OCI-LY1 (cell line): ENCODE results near the gene RERE.

ENCODE experiments used
- H2AFZ ChIP-seq: fragments of 200-600 bp; sonication (generic), shearing (Covaris generic); 2 replicates; pipeline ENCODE4 v1.6.0; 2014; ENCODE audit warnings: antibody characterized with exemption, mild to moderate bottlenecking, low read length
- H3F3A ChIP-seq: fragments of 200-600 bp; sonication (generic), shearing (Covaris generic); 2 replicates; pipeline ENCODE4 v1.6.0; 2014; ENCODE audit warnings: mild to moderate bottlenecking, antibody characterized with exemption, low read length, moderate library complexity; ENCODE audit not compliant: insufficient read depth
- H3K27ac ChIP-seq: fragments of 200-600 bp; sonication (generic); 2 replicates; pipeline ENCODE4 v1.5.1; 2014; ENCODE audit warnings: low read length, mixed run types, mild to moderate bottlenecking, low read depth; ENCODE audit not compliant: poor library complexity, severe bottlenecking
- H3K27me3 ChIP-seq: fragments of 200-600 bp; sonication (generic); 2 replicates; pipeline ENCODE4 v1.6.0; 2014; ENCODE audit warnings: antibody characterized with exemption, mild to moderate bottlenecking, low read length, moderate library complexity; ENCODE audit not compliant: insufficient read depth
- H3K36me3 ChIP-seq: fragments of 200-600 bp; sonication (generic); 2 replicates; pipeline ENCODE4 v1.6.1; 2014; ENCODE audit warnings: mild to moderate bottlenecking, antibody characterized with exemption, low read length, moderate library complexity, mixed read lengths; ENCODE audit not compliant: insufficient read depth
- H3K4me1 ChIP-seq: fragments of 200-600 bp; sonication (generic); 2 replicates; pipeline ENCODE4 v1.5.1; 2014; ENCODE audit warnings: mild to moderate bottlenecking, low read length, moderate library complexity; ENCODE audit not compliant: insufficient read depth, severe bottlenecking
- H3K4me2 ChIP-seq: fragments of 200-600 bp; sonication (generic), shearing (Covaris generic); 2 replicates; pipeline ENCODE4 v1.6.1; 2014; ENCODE audit warnings: low read length
- H3K4me3 ChIP-seq: fragments of 200-600 bp; sonication (generic); 2 replicates; pipeline ENCODE4 v1.5.1; 2014; ENCODE audit warnings: low read length, low read depth, mild to moderate bottlenecking, mixed read lengths; ENCODE audit not compliant: poor library complexity, severe bottlenecking
- H3K79me2 ChIP-seq: fragments of 200-600 bp; shearing (Covaris generic); 2 replicates; pipeline ENCODE4 v1.6.1; 2016; ENCODE audit warnings: mixed run types, low read length, mixed read lengths; ENCODE audit not compliant: insufficient read depth
- H3K9ac ChIP-seq: fragments of 200-600 bp; sonication (generic), shearing (Covaris generic); 2 replicates; pipeline ENCODE4 v1.6.1; 2014; ENCODE audit warnings: mild to moderate bottlenecking, low read length, mixed read lengths
- H3K9me2 ChIP-seq: fragments of 200-600 bp; sonication (generic), shearing (Covaris generic); 2 replicates; pipeline ENCODE4 v1.6.1; 2014; ENCODE audit warnings: low read depth, mild to moderate bottlenecking, low read length, mixed read lengths
- H3K9me3 ChIP-seq: fragments of 200-600 bp; shearing (Covaris generic); 2 replicates; pipeline ENCODE4 v1.6.1; 2014; ENCODE audit warnings: low read length, mixed read lengths
- H4K20me1 ChIP-seq: fragments of 200-600 bp; sonication (generic), shearing (Covaris generic); 2 replicates; pipeline ENCODE4 v1.6.0; 2016; ENCODE audit warnings: mild to moderate bottlenecking, low read length; ENCODE audit not compliant: insufficient read depth
- EZH2 ChIP-seq: fragments of 200-600 bp; sonication (generic), shearing (Covaris generic); IDR thresholded peaks from 2 replicates; pipeline ENCODE4 v1.8.0; 2017; ENCODE audit warnings: borderline replicate concordance, mixed run types, mild to moderate bottlenecking, antibody characterized with exemption, low read length, moderate library complexity, mixed read lengths
- TF ChIP-seq, protein P1 (sequence below): fragments of 200-600 bp; sonication (generic), shearing (Covaris generic); IDR thresholded peaks from 2 replicates; pipeline ENCODE4 v1.5.1; 2017; ENCODE audit warnings: mild to moderate bottlenecking, antibody characterized with exemption, low read length, moderate library complexity, mixed read lengths

The RERE gene

DNA sequence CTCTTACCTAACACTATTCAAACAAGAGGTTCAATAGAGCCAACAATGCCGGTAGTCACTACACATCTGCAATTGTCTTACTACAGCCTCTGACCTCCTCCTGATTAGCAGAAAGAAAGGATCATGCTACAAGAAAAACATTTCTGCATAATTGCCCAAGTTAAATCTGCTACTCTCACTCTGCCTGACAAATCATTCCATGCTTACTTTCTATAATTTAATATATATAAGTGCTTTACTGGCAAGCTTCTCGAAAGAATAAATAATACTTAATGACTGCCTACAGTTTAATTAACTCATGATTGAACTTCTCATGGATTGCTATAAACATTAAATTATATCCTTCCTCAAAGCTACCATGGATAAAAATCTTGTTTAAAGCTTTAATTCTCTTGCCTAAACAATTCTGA lies 343.5 kb downstream of the RERE start:
- H3K36me3 ChIP-seq: no peaks in the 10 kb centered on the region
- peak overlapping the region; percentile 18; the same call in 1 of the 2 replicates for H3K9ac ChIP-seq
- H3K9me3 ChIP-seq: no peaks in the 10 kb centered on the region
- H3K9me2 ChIP-seq: no peaks in the 10 kb centered on the region
- peaks cover 6% of the 10 kb centered on the region; the same call in 1 of the 2 replicates for H3F3A ChIP-seq
- peaks cover 74% of the 10 kb centered on the region for H3K4me1 ChIP-seq
- H3K27ac ChIP-seq: peak overlapping the region; percentile 81
- H3K4me3 ChIP-seq: peak overlapping the region; percentile 4
- H3K27me3 ChIP-seq: no peaks in the 10 kb centered on the region
- no peaks in the 10 kb centered on the region for H3K79me2 ChIP-seq
- no peaks in the 10 kb centered on the region for H4K20me1 ChIP-seq
- no peak overlapping the region for H2AFZ ChIP-seq
- TF ChIP-seq, protein P1, sequence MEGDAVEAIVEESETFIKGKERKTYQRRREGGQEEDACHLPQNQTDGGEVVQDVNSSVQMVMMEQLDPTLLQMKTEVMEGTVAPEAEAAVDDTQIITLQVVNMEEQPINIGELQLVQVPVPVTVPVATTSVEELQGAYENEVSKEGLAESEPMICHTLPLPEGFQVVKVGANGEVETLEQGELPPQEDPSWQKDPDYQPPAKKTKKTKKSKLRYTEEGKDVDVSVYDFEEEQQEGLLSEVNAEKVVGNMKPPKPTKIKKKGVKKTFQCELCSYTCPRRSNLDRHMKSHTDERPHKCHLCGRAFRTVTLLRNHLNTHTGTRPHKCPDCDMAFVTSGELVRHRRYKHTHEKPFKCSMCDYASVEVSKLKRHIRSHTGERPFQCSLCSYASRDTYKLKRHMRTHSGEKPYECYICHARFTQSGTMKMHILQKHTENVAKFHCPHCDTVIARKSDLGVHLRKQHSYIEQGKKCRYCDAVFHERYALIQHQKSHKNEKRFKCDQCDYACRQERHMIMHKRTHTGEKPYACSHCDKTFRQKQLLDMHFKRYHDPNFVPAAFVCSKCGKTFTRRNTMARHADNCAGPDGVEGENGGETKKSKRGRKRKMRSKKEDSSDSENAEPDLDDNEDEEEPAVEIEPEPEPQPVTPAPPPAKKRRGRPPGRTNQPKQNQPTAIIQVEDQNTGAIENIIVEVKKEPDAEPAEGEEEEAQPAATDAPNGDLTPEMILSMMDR: no peak
- TF ChIP-seq EZH2: no peak
- peak overlapping the region; percentile 41 for H3K4me2 ChIP-seq

DNA sequence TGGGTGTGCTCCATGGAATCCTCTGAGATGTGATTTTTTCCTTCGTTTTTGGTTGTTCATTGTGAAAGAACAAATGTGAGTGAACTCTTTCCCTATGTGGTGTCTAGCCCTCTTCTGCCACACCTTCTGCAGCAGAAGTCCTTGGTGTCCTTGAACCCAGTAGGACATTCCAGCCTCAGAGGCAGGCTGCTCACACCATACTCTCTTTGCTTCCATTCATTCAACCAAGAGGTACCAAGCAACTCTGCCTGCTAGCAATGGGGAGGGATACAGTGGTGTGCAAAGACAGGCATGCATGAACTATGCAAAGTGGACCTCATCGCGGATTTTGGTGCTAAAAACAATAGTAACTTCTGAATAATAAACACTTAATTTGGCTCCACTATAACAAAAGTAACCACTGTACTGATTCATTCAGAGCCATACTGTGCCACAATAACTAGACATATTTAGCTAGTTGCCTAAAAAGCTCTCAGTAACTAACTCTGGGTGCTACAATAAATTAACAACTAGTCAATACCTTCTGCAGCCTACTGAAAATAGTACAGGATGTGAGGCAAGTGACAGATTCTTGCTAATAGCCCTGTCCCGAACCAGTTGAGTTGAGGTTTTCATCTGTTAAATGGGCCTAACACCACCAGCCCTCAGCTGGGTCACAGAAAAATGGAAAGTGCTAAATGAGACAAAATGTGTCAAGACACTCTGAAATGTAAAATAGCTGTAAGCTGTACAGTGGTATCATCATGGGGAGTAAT lies 344.1 kb downstream of the RERE start:
- TF ChIP-seq, protein P1: no peak
- TF ChIP-seq EZH2: no peak
- no peaks in the 10 kb centered on the region for H4K20me1 ChIP-seq
- peaks cover 73% of the 10 kb centered on the region for H3K4me1 ChIP-seq
- H3K4me3 ChIP-seq: peak overlapping the region; percentile 4
- no peaks in the 10 kb centered on the region for H3K9me3 ChIP-seq
- H3F3A ChIP-seq: peaks cover 6% of the 10 kb centered on the region; the same call in 1 of the 2 replicates
- H3K9me2 ChIP-seq: no peaks in the 10 kb centered on the region
- peak overlapping the region; percentile 41 for H3K4me2 ChIP-seq
- H3K27ac ChIP-seq: peak overlapping the region; percentile 81
- H3K27me3 ChIP-seq: no peaks in the 10 kb centered on the region
- no peaks in the 10 kb centered on the region for H3K79me2 ChIP-seq
- no peak overlapping the region for H2AFZ ChIP-seq
- H3K9ac ChIP-seq: peak overlapping the region; percentile 18; the same call in 1 of the 2 replicates
- no peaks in the 10 kb centered on the region for H3K36me3 ChIP-seq

DNA sequence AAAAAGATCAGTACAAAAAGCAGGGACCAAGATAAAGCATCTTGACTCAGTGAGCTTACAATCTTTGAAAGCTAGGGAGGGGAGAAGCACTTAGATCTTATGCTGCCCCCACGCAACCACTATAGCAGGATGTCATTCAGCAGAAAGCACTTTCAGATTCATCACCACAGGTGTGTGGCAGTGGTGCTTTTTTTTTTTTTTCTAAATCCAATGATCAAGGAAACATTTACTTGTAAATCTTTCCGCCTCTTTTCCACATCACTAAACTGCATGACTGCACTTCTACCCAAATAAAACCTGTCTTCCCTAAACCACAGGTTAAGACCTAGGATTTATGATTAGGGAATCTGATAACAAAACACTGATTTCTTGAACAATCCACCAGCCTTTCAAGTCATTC lies 344.8 kb downstream of the RERE start:
- TF ChIP-seq EZH2: no peak
- peaks cover 67% of the 10 kb centered on the region for H3K4me1 ChIP-seq
- H3K9me2 ChIP-seq: no peaks in the 10 kb centered on the region
- peaks cover 6% of the 10 kb centered on the region; the same call in 1 of the 2 replicates for H3F3A ChIP-seq
- H3K9me3 ChIP-seq: no peaks in the 10 kb centered on the region
- no peaks in the 10 kb centered on the region for H4K20me1 ChIP-seq
- H3K79me2 ChIP-seq: no peaks in the 10 kb centered on the region
- peak overlapping the region; percentile 81 for H3K27ac ChIP-seq
- H2AFZ ChIP-seq: no peak overlapping the region
- peak overlapping the region; percentile 41 for H3K4me2 ChIP-seq
- H3K9ac ChIP-seq: no peak overlapping the region; the same call in 1 of the 2 replicates
- no peaks in the 10 kb centered on the region for H3K27me3 ChIP-seq
- no peaks in the 10 kb centered on the region for H3K36me3 ChIP-seq
- no peak overlapping the region for H3K4me3 ChIP-seq
